GM19467 (cell line): Measurements from ENCODE around the gene IRAG1.

Experiments used
- ATAC-seq: cut with Tn5 transposase; IDR thresholded peaks from one replicate; pipeline ENCODE4 v1.9.1; 2021; ENCODE audit warnings: mild to moderate bottlenecking, moderate library complexity; ENCODE audit not compliant: unreplicated experiment

The IRAG1 gene

DNA sequence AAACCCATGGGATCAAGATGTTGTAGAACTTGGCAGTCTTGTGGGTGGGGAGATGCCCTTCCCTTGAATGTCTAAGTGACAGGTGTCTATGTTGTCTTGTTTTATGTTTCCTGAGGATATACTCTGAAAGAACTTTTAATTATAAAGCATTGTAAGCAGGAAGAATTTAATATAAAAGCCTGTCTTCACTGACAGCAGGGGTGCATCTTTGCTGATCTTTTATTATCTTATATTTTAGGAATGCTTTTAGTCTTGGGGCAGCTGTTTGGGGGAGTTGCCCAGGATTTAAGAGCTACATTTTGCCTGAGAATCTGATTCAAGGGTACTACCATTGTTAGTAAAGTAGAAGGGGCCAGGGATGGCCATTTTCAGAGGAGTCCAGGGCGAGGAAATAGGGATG, 43.4 kb downstream of the IRAG1 start:
- ATAC-seq, result no peak

- ATAC-seq, result no peak
These were observed 44.7 kb downstream of the IRAG1 start for GRCh38 chr11:10648871-10649270.

DNA sequence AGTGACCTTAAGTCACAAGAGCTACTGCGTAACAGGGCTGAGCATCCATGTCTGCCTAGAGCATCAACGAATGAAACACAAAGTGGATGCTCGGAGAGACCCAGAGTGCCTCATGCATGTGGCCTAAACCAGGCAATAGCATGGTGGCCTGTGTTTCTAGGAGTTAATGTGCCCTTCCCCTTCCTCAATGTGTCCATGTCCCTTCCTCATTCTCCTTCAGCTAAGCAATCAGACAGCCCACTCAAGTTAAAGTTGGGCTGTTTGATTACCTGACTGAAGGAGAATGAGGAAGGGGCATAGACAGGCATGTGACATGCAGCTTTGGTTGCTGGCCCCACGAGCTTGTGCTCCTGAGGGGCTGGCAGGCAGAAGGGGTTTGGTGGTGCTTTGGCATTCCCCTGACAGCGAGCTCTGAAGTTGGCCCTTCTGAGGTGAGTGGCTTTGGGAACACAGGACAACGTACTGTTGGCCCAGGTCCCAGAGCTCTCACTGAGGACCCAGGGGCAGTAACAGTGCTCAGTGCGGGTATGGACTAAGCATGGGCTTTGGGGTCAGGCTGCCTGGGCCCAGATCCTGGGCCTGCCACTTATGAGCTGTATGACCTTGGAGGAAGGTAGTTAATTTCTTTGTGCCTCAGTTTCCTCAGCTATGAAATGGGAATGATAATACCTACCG, 46.7 kb downstream of the IRAG1 start:
- no peak for ATAC-seq

DNA sequence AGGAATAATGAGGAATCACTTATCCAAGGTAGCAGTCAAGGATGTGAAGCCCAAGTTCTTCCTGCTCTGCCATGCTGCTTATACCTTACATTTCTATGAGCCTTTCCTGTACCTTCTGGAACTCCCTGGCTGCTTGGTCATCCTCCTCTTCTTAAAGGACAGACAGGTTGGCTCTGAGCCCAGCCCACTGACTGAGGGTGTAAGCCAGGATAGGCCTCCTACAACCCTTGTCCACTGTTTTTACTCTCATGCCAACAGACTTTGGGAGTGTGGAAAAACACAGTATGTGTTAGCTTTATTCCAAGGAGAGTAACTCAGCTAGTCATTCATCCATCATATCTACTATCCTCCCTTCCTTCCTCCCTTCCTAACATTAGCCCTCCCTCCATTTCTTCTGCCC, 47.5 kb downstream of the IRAG1 start:
- no peak for ATAC-seq

DNA sequence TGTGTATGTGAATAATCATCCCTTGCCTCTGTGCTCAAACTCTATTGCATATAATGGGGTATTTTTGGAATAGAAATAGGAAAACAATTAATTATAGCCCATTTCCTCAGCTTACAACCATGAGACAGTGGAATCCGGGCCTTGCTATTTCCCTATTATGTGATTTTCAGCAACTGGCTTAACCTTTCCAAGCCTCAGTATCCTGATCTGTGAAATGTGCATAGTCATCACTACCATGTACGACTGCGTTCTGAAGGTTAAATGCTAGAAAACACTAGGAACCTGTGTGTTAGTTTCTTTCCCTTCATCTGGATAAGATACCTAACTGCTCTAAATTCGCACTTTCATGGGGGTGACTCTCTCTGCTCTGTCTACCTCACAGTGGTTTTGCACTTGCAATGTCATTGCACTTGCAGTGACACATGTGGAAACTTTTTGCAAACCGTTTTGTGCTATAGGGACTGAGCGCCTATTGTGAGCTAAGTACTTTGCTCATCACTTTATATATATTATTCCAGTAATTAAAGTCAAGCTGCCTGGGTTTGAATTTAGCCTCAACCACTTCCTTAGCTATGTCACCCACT, 48.3 kb downstream of the IRAG1 start:
- ATAC-seq, result no peak
